WERI-Rb-1 (cell line): ENCODE results near the gene IQGAP2.

ENCODE experiments used
- DNase-seq: peaks from one replicate; pipeline ENCODE4 v3.0.0-alpha.2; 2020
- H3K27ac ChIP-seq: fragments of 250-450 bp; sonication (Bioruptor Pico); 2 replicates; pipeline ENCODE4 v1.5.1; 2020; ENCODE audit warnings: mild to moderate bottlenecking, moderate library complexity
- H3K27me3 ChIP-seq: fragments of 250-450 bp; sonication (Bioruptor Pico); 2 replicates; pipeline ENCODE4 v1.5.1; 2021; ENCODE audit warnings: mild to moderate bottlenecking, low read depth, moderate library complexity; ENCODE audit not compliant: insufficient read depth, severe bottlenecking
- H3K36me3 ChIP-seq: fragments of 250-450 bp; sonication (Bioruptor Pico); 2 replicates; pipeline ENCODE4 v1.5.1; 2020; ENCODE audit warnings: mild to moderate bottlenecking, moderate library complexity
- H3K4me3 ChIP-seq: 2 replicates; pipeline ENCODE4 v1.5.1; 2011; ENCODE audit warnings: low read depth, mild to moderate bottlenecking, control low read depth, low read length
- H3K9me3 ChIP-seq: fragments of 250-450 bp; sonication (Bioruptor Pico); 2 replicates; pipeline ENCODE4 v1.5.1; 2021; ENCODE audit warnings: mild to moderate bottlenecking, moderate library complexity; ENCODE audit not compliant: severe bottlenecking
- CTCF ChIP-seq: IDR thresholded peaks from 2 replicates; pipeline ENCODE4 v1.5.1; 2011; ENCODE audit warnings: low read depth, mild to moderate bottlenecking, control low read depth, inconsistent platforms, low read length

The IQGAP2 gene

GRCh38 chr5:76438025-76438424, 34.9 kb downstream of the IQGAP2 start:
- H3K27ac ChIP-seq, result no peak overlapping the region
- DNase-seq, result no peak
- no peak for TF ChIP-seq CTCF
- no peaks in the 10 kb centered on the region for H3K36me3 ChIP-seq
- peaks cover 7% of the 10 kb centered on the region for H3K9me3 ChIP-seq
- H3K27me3 ChIP-seq, result no peaks in the 10 kb centered on the region
- no peak overlapping the region for H3K4me3 ChIP-seq

- Histone ChIP-seq H3K27me3 (no peaks in the 10 kb centered on the region), H3K27ac (no peak overlapping the region), H3K9me3 (peaks cover 7% of the 10 kb centered on the region), H3K36me3 (no peaks in the 10 kb centered on the region), H3K4me3 (no peak overlapping the region)
- no peak for TF ChIP-seq CTCF
- no peak for DNase-seq
Observed at GRCh38 chr5:76439201-76439600, 36.1 kb downstream of the IQGAP2 start.

GRCh38 chr5:76439929-76440328, 36.8 kb downstream of the IQGAP2 start:
- TF ChIP-seq CTCF, result no peak
- no peak for DNase-seq
- no peaks in the 10 kb centered on the region for H3K36me3 ChIP-seq
- H3K9me3 ChIP-seq, result peaks cover 7% of the 10 kb centered on the region
- no peaks in the 10 kb centered on the region for H3K27me3 ChIP-seq
- no peak overlapping the region for H3K4me3 ChIP-seq
- H3K27ac ChIP-seq, result no peak overlapping the region

- no peak overlapping the region for H3K4me3 ChIP-seq
- H3K27ac ChIP-seq, result no peak overlapping the region
- no peak for DNase-seq
- TF ChIP-seq CTCF, result no peak
- no peaks in the 10 kb centered on the region for H3K36me3 ChIP-seq
- H3K9me3 ChIP-seq, result peaks cover 7% of the 10 kb centered on the region
- no peaks in the 10 kb centered on the region for H3K27me3 ChIP-seq
Observed at GRCh38 chr5:76441101-76441500, 38.0 kb downstream of the IQGAP2 start.

- TF ChIP-seq CTCF, result no peak
- Histone ChIP-seq H3K36me3 (no peaks in the 10 kb centered on the region), H3K9me3 (peaks cover 7% of the 10 kb centered on the region), H3K4me3 (no peak overlapping the region), H3K27me3 (no peaks in the 10 kb centered on the region), H3K27ac (no peak overlapping the region)
- DNase-seq, result no peak
Observed at GRCh38 chr5:76441890-76442673, 39.0 kb downstream of the IQGAP2 start.
